T-cell (primary cell): Measurements from ENCODE around the gene PSEN1. TPM values are rescaled to one million over a fixed set of nuclear protein-coding genes. Genes with fewer than 3 reads are reported as not detected.

Experiments used
- ATAC-seq, 4 experiments: fragments of 200-7000 bp in 3 of 4; fragments of 150-1000 bp in 1 of 4; cut with Tn5 transposase; replicated peaks in 1 of 4; 1 replicate in 3 of 4; 2 replicates in 1 of 4; pipeline ENCODE4 v1.10.0; 2021; ENCODE audit warnings: moderate library complexity in 3 of 4, mild to moderate bottlenecking in 2 of 4, moderate number of reproducible peaks in 1 of 4
- CTCF ChIA-PET, 2 donors: fragments of 300-600 bp; sonication (Branson Sonifier 250); formaldehyde crosslinking; loops; one replicate each; lab custom pipeline; 2022; ENCODE audit warnings: antibody characterized with exemption in 2 of 2; lab: Charles Lee
- POLR2A ChIA-PET, 2 donors: fragments of 300-600 bp; sonication (Branson Sonifier 250); formaldehyde crosslinking; loops; one replicate each; lab custom pipeline; 2022; ENCODE audit warnings: antibody characterized with exemption in 2 of 2; lab: Charles Lee
- DNase-seq, 35 experiments: peaks; one replicate each; pipeline versions ENCODE4 v3.0.0 to v3.0.0-alpha.2; 2013 to 2023
- H3K27ac ChIP-seq: one replicate; pipeline ENCODE4 v1.5.1; 2013; ENCODE audit warnings: low read length
- H3K27me3 ChIP-seq, 2 experiments: replicated peaks in 1 of 2; 1 replicate in 1 of 2; 2 replicates in 1 of 2; pipeline versions ENCODE4 v1.6.1 to v1.7.0; 2013; ENCODE audit warnings: low read length in 1 of 2, mixed read lengths in 1 of 2; ENCODE audit not compliant: control insufficient read depth in 2 of 2, insufficient read depth in 2 of 2; ENCODE audit errors: extremely low read depth in 1 of 2
- H3K36me3 ChIP-seq, 2 donors: 1 replicate in 1 of 2; 2 replicates in 1 of 2; pipeline versions ENCODE4 v1.6.1 to v1.7.0; 2013; ENCODE audit warnings: low read length in 1 of 2; ENCODE audit not compliant: control insufficient read depth in 2 of 2, insufficient read depth in 1 of 2; ENCODE audit errors: extremely low read depth in 1 of 2
- H3K4me1 ChIP-seq, 2 experiments: 1 replicate in 1 of 2; 2 replicates in 1 of 2; pipeline versions ENCODE4 v1.6.1 to v1.7.0; 2013; ENCODE audit warnings: low read length in 2 of 2, mixed read lengths in 1 of 2; ENCODE audit not compliant: insufficient read depth in 2 of 2, control insufficient read depth in 1 of 2; ENCODE audit errors: extremely low read depth in 1 of 2
- H3K4me3 ChIP-seq, 2 donors: 1 replicate in 1 of 2; 2 replicates in 1 of 2; pipeline versions ENCODE4 v1.5.1 to v1.7.0; 2013; ENCODE audit warnings: mild to moderate bottlenecking in 2 of 2, low read length in 1 of 2, moderate library complexity in 1 of 2; ENCODE audit not compliant: control insufficient read depth in 1 of 2; ENCODE audit errors: extremely low read depth in 1 of 2
- H3K9me3 ChIP-seq: 2 replicates; pipeline ENCODE4 v1.7.0; 2013
- H3K27ac Mint-ChIP-seq, 2 donors: one replicate each; pipeline ENCODE4 v1.8.0; 2020 to 2021; ENCODE audit warnings: mild to moderate bottlenecking in 2 of 2, mixed read lengths in 2 of 2
- H3K27me3 Mint-ChIP-seq, 2 donors: one replicate each; pipeline ENCODE4 v1.8.0; 2021 to 2022; ENCODE audit warnings: mixed read lengths in 2 of 2
- H3K36me3 Mint-ChIP-seq: one replicate; pipeline ENCODE4 v1.8.0; 2021; ENCODE audit warnings: mixed read lengths
- H3K4me1 Mint-ChIP-seq, 3 donors: one replicate each; pipeline ENCODE4 v1.8.0; 2020 to 2022; ENCODE audit warnings: mixed read lengths in 3 of 3, mild to moderate bottlenecking in 1 of 3
- H3K4me3 Mint-ChIP-seq, 3 donors: one replicate each; pipeline ENCODE4 v1.8.0; 2020 to 2022; ENCODE audit warnings: mild to moderate bottlenecking in 3 of 3, mixed read lengths in 3 of 3, moderate library complexity in 3 of 3
- H3K9me3 Mint-ChIP-seq, 3 donors: one replicate each; pipeline ENCODE4 v1.8.0; 2020 to 2022; ENCODE audit warnings: mixed read lengths in 3 of 3
- WGBS: methylation state at CpG from one replicate; pipeline ENCODE4 v1.1.5; 2013; ENCODE audit warnings: missing lambda C conversion rate; ENCODE audit not compliant: insufficient coverage; 5-methylcytosine and 5-hydroxymethylcytosine counted together
- total RNA-seq, 35 experiments: library from RNA in 6 of 35; stranded (reverse) in 6 of 35; fragments of 120-200 nt in 1 of 35; gene quantifications; one replicate each; pipeline versions ENCODE4 v1.2.1 to v1.2.4 and lab custom pipeline; 2013 to 2026

The PSEN1 gene
- total RNA-seq, 5 donors from 2014 or later (not counting 1 experiment from before 2014, with no cell fraction given), result 31.7 to 49.2 (median 37.9) TPM

DNA sequence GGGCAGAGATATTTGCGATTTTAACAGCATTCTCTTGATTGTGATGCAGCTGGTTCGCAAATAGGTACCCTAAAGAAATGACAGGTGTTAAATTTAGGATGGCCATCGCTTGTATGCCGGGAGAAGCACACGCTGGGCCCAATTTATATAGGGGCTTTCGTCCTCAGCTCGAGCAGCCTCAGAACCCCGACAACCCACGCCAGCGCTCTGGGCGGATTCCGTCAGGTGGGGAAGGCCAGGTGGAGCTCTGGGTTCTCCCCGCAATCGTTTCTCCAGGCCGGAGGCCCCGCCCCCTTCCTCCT is 271 bp upstream of the PSEN1 start:
- 3% methylated on average over 15 of the region's 16 CpGs for WGBS
- ChIA-PET POLR2A (interaction anchor here (0.5 to 1.6 kb wide), 13 partner anchors 12 to 1926 kb away, joined by 3 to 15 read pairs (median 5); partner anchors contain the start of genes RBM25 (in 1 of the 2), ZFYVE1 (in 1 of the 2) and ZNF410 (in 1 of the 2)), CTCF (interaction anchor here in 1 of 2 donors (0.6 to 0.7 kb wide), 2 partner anchors 12 to 965 kb away, joined by 3 read pairs; no protein-coding TSS in a partner anchor)
- Mint-ChIP-seq H3K27ac (peak overlapping the region; percentile 95 to 97), H3K4me3 (peak overlapping the region; percentile 92 to 98 (median 96)), H3K27me3 (no peaks in the 10 kb centered on the region), H3K36me3 (peaks cover 11% of the 10 kb centered on the region), H3K4me1 (peaks cover 25 to 30% (median 27%) of the 10 kb centered on the region in 3 donors), H3K9me3 (peaks cover 7 to 14% (median 13%) of the 10 kb centered on the region in 3 donors)
- DNase-seq (no peak), ATAC-seq (no peak)
- Histone ChIP-seq H3K4me1 (peaks cover 5 to 27% of the 10 kb centered on the region in 2 experiments), H3K27ac (peak overlapping the region; percentile 90), H3K36me3 (no peaks in the 10 kb centered on the region), H3K27me3 (no peaks in the 10 kb centered on the region), H3K9me3 (no peaks in the 10 kb centered on the region), H3K4me3 (peak overlapping the region in 1 of 2 donors; percentile 94)

DNA sequence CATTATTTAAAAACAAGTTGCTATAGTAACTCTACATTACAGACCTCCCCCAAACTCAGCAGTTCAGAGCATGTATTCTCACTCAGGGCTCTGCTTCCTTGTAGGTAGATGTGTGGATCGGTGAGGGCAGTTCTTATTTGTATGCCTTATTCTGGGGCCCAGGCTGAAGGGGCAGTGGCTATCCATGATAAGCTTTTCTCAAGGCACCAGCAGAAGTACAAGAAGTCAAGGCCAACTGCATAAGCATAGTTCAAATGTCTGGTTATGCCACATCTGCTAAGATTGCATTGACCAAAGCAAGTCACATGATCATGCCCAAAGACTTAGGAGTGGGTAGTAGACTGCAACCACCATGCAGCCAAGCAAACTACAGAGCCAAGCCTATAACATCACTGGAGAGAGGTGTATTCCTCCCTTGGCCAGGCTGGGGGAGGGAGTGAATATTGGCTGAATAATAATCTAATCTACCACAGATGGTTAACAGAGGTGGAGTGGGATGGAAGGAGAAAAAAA is 4.6 kb downstream of the PSEN1 start:
- peak overlapping the region in 1 of 2 donors; percentile 16 for H3K27ac Mint-ChIP-seq

DNA sequence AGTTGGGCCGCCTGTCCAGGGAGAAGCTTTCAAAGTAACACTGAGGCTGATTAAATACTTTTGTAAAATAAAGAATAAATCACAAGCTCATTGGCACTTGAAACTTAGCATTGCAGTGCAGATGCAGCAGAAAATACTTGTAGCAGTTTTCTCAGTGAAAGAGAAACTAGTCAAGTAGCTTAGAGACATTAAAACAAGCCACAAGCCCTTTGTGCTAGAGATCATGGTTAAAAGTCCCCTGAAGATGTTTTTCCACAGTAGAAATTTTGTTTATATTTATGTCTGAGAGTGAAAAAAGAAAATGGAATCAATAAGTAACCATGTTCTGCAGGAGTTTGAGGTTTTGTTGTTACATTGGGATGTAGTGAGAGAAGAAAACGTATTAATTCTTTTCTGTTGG is 5.9 kb downstream of the PSEN1 start:
- Mint-ChIP-seq H3K27me3 (no peaks in the 10 kb centered on the region), H3K9me3 (no peaks in the 10 kb centered on the region), H3K27ac (peak overlapping the region in 1 of 2 donors; percentile 49), H3K4me1 (peaks cover 37 to 47% (median 44%) of the 10 kb centered on the region in 3 donors), H3K4me3 (no peak overlapping the region), H3K36me3 (peaks cover 3% of the 10 kb centered on the region)
- ATAC-seq (peak in 1 of 4 experiments; percentile 52), DNase-seq (no peak)
- H3K4me3 ChIP-seq, result no peak overlapping the region
- H3K27me3 ChIP-seq, result no peaks in the 10 kb centered on the region
- ChIA-PET POLR2A (interaction anchor here in 1 of 2 donors (0.7 kb wide), 1 partner anchor 47 kb away, joined by 6 read pairs; no protein-coding TSS in a partner anchor), CTCF (no interaction called here)
- no peaks in the 10 kb centered on the region for H3K9me3 ChIP-seq
- WGBS, result no CpG with 5 or more reads among the region's 2 CpGs
- H3K4me1 ChIP-seq, result peaks cover 2 to 21% of the 10 kb centered on the region in 2 experiments
- H3K36me3 ChIP-seq, result no peaks in the 10 kb centered on the region
- H3K27ac ChIP-seq, result no peak overlapping the region

More for the DNA sequence above, 4.6 kb downstream of the PSEN1 start:
- H3K4me3 ChIP-seq, result no peak overlapping the region
- DNase-seq (no peak), ATAC-seq (no peak)
- WGBS, result 100% methylated on average over 1 of the region's 1 CpG
- POLR2A ChIA-PET, result interaction anchor here in 1 of 2 donors (0.6 kb wide), 1 partner anchor 516 kb away, joined by 3 read pairs; no protein-coding TSS in a partner anchor
- no peaks in the 10 kb centered on the region for H3K9me3 ChIP-seq
- CTCF ChIA-PET, result no interaction called here
- Mint-ChIP-seq H3K9me3 (no peaks in the 10 kb centered on the region), H3K27me3 (no peaks in the 10 kb centered on the region), H3K36me3 (no peaks in the 10 kb centered on the region), H3K4me1 (peaks cover 47 to 51% (median 47%) of the 10 kb centered on the region in 3 donors), H3K4me3 (no peak overlapping the region)
- no peaks in the 10 kb centered on the region for H3K36me3 ChIP-seq
- peaks cover 5 to 28% of the 10 kb centered on the region in 2 experiments for H3K4me1 ChIP-seq
- H3K27ac ChIP-seq, result no peak overlapping the region
- no peaks in the 10 kb centered on the region for H3K27me3 ChIP-seq

DNA sequence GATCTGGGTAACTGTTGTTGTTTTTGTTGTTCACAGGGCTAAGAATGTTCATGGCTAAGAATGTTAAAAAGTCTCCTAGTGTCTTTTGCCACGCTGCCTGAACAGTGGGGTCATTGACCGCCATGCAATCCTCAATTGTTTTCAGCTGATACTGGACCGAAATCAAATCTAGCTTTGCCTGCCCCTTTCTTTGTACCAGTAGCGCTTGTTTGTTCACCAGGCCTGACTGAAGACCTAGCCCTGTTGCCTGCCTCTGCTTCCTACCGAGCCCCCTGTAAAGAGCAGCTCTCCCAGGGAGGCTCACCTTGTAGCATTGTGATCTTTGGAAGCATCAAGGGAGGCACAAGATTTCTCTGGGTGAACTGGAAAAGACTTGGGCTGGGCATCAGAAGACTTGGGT is 6.7 kb downstream of the PSEN1 start:
- Histone ChIP-seq H3K27me3 (no peaks in the 10 kb centered on the region), H3K4me3 (no peak overlapping the region), H3K9me3 (no peaks in the 10 kb centered on the region), H3K4me1 (peaks cover 0 to 14% of the 10 kb centered on the region in 2 experiments), H3K27ac (no peak overlapping the region), H3K36me3 (peaks cover 0 to 5% of the 10 kb centered on the region in 2 donors)
- Mint-ChIP-seq H3K27ac (peak overlapping the region; percentile 44 to 49), H3K27me3 (no peaks in the 10 kb centered on the region), H3K9me3 (no peaks in the 10 kb centered on the region), H3K4me3 (no peak overlapping the region), H3K4me1 (peaks cover 32 to 44% (median 42%) of the 10 kb centered on the region in 3 donors), H3K36me3 (peaks cover 3% of the 10 kb centered on the region)
- ATAC-seq (no peak), DNase-seq (no peak)
- ChIA-PET POLR2A (interaction anchor here in 1 of 2 donors (0.6 kb wide), 1 partner anchor 17 kb away, joined by 3 read pairs; no protein-coding TSS in a partner anchor), CTCF (no interaction called here)
- WGBS, result 93% methylated on average over 4 of the region's 5 CpGs

DNA sequence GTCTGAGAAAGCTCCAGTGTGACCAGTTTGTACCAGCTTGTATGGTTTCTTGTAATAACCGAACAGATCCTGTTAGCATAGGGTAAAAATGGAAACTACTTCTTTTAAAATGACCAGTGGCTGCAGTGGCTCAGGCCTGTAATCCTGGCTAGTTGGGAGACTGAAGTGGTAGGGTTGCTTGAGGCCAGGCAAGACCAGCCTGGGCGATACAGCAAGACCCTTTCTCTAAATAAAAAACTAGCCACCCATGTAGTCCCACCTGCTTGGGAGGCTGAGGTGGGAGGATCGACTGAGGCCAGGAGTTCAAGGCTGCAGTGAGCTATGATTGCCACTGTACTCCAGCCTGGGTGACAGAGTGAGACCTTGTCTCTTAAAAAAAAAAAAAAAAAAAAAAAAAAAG is 7.3 kb downstream of the PSEN1 start:
- H3K27me3 ChIP-seq, result no peaks in the 10 kb centered on the region
- Mint-ChIP-seq H3K4me3 (no peak overlapping the region), H3K4me1 (peaks cover 32 to 44% (median 42%) of the 10 kb centered on the region in 3 donors), H3K36me3 (peaks cover 7% of the 10 kb centered on the region), H3K9me3 (no peaks in the 10 kb centered on the region), H3K27me3 (no peaks in the 10 kb centered on the region), H3K27ac (peak overlapping the region in 1 of 2 donors; percentile 49)
- no CpG with 5 or more reads among the region's 3 CpGs for WGBS
- POLR2A ChIA-PET, result interaction anchor here (0.6 kb wide), 5 partner anchors 9 to 1626 kb away, joined by 3 to 6 read pairs (median 5); no protein-coding TSS in a partner anchor
- H3K36me3 ChIP-seq, result peaks cover 0 to 11% of the 10 kb centered on the region in 2 donors
- peaks cover 0 to 9% of the 10 kb centered on the region in 2 experiments for H3K4me1 ChIP-seq
- no peak overlapping the region for H3K27ac ChIP-seq
- DNase-seq (no peak), ATAC-seq (no peak)
- no peaks in the 10 kb centered on the region for H3K9me3 ChIP-seq
- H3K4me3 ChIP-seq, result no peak overlapping the region
- CTCF ChIA-PET, result interaction anchor here in 1 of 2 donors (0.6 to 0.7 kb wide), 3 partner anchors 10 to 53 kb away, joined by 3 read pairs; no protein-coding TSS in a partner anchor

DNA sequence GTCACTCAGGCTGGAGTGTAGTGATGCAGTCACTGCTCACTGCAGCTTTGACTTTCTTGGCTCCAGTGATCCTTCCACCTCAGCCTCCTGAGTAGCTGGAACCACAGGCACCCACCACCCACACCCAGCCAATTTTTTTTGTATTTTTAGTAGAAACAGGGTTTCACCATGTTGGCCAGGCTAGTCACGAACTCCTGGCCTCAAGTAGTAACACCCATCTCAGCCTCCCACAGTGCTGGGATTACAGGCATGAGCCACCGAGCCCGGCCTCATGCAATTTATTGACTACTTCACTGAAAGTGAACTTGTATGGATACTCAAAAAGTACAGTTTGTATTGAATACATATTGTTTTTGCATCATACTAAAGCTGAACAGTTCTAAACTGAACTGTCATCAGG is 9.1 kb downstream of the PSEN1 start:
- peaks cover 23% of the 10 kb centered on the region for H3K36me3 Mint-ChIP-seq
- no peak overlapping the region for H3K27ac Mint-ChIP-seq
- H3K4me3 Mint-ChIP-seq, result no peak overlapping the region

More for the DNA sequence above, 9.1 kb downstream of the PSEN1 start:
- DNase-seq, result no peak
- ChIA-PET CTCF (no interaction called here), POLR2A (interaction anchor here in 1 of 2 donors (0.6 kb wide), 1 partner anchor 25 kb away, joined by 3 read pairs; no protein-coding TSS in a partner anchor)
- H3K9me3 Mint-ChIP-seq, result no peaks in the 10 kb centered on the region
- WGBS, result no CpG with 5 or more reads among the region's 3 CpGs
- H3K4me1 Mint-ChIP-seq, result peaks cover 31 to 41% (median 39%) of the 10 kb centered on the region in 3 donors
- Histone ChIP-seq H3K9me3 (no peaks in the 10 kb centered on the region), H3K27me3 (no peaks in the 10 kb centered on the region), H3K36me3 (peaks cover 7 to 21% of the 10 kb centered on the region in 2 donors), H3K4me3 (no peak overlapping the region), H3K4me1 (peaks cover 0 to 3% of the 10 kb centered on the region in 2 experiments), H3K27ac (no peak overlapping the region)
- no peaks in the 10 kb centered on the region for H3K27me3 Mint-ChIP-seq
- ATAC-seq, result no peak
